Stimulated activated CD8-positive, alpha-beta memory T cell treated with anti-CD3 and anti-CD28 coated beads, Interleukin-12 subunit alpha, Interleukin-12 subunit beta, amount 100 ng/mL, for 4 hours (primary cell): Measurements from ENCODE around the gene THAP3.

Experiments used
- DNase-seq: peaks from one replicate; pipeline ENCODE4 v3.0.0-alpha.2; 2020; ENCODE audit warnings: low read depth

THAP3 gene

GRCh38 chr1:6674771-6675170 is 50.1 kb downstream of the THAP3 start:
- no peak for DNase-seq

- no peak for DNase-seq
These were observed 51.3 kb downstream of the THAP3 start for GRCh38 chr1:6675941-6676340.
